ENCODE data around the gene PRKAG2. TPM values are rescaled to one million over a fixed set of nuclear protein-coding genes. Genes with fewer than 3 reads are reported as not detected.

Gene PRKAG2
- total RNA-seq, 1 experiment from 2014 or later, result 23.9 TPM

DNA sequence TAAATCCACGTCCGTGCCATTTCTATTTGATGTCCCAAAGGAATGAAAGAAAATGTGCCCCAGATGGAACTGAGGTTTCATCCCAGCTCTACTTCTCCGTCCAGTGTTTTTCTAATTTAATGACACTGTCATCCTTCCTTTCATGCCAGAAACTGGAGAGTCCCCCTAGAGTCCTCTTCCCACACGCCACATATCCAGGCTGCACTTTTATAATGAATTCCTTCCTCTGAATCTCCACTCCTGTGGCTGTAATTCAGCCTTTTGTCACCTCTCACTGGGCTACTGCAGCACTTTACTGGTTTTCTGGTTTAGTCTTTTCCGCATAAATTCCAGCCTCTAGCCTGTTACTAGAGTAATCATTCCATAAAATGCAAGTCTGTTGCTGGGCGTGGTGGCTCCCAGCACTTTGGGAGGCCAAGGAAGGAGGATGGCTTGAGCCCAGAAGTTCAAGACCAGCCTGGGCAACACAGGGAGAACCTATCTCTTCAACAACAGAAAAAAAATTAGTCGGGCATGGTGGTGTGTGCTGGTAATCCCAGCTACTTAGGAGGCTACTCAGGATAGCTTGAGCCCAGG is 214.6 kb downstream of the PRKAG2 start:
- DNase-seq, result no peak
- H4K20me1 ChIP-seq (ENCODE audit: low read length), result no peaks in the 10 kb centered on the region

DNA sequence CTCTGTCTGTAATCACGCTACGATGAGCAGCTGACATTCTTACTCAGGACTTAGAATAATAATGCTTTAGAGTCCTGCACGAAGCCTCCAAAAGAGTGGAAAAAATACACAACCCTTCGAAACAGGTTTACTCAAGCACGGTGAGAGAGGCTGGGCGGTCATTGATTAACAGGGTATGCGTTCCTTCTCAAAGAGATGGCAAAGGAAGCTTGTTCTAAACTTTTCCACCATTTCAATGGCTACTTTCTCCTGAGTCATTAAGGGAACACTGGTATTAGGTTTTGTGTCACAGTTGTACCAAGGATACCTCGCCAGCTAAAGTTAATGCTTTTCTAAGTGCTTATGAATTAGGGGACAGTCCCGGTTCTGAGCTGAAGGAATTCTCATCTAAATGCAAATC is 215.3 kb downstream of the PRKAG2 start:
- Histone ChIP-seq H4K20me1 (ENCODE audit: low read length) (no peaks in the 10 kb centered on the region), H3K79me2 (ENCODE audit: low read length) (no peaks in the 10 kb centered on the region), H3K27ac (ENCODE audit: low read length) (no peak overlapping the region), H3K9ac (ENCODE audit: low read length) (no peak overlapping the region), H3K4me1 (ENCODE audit: insufficient read depth, low read length) (peaks cover 35% of the 10 kb centered on the region), H3F3A (ENCODE audit: low read length, unreplicated experiment) (no peaks in the 10 kb centered on the region), H2AFZ (ENCODE audit: low read length) (no peak overlapping the region), H3K4me2 (ENCODE audit: low read length) (no peak overlapping the region), H3K9me2 (replicated peaks; ENCODE audit: low read length) (no peaks in the 10 kb centered on the region), H3K36me3 (ENCODE audit: low read depth, low read length) (no peaks in the 10 kb centered on the region), H3K27me3 (ENCODE audit: low read length) (no peaks in the 10 kb centered on the region), H3K9me3 (ENCODE audit: low read length) (no peaks in the 10 kb centered on the region), H3K4me3 (ENCODE audit: low read length) (no peak overlapping the region)
- TF ChIP-seq, protein P1, sequence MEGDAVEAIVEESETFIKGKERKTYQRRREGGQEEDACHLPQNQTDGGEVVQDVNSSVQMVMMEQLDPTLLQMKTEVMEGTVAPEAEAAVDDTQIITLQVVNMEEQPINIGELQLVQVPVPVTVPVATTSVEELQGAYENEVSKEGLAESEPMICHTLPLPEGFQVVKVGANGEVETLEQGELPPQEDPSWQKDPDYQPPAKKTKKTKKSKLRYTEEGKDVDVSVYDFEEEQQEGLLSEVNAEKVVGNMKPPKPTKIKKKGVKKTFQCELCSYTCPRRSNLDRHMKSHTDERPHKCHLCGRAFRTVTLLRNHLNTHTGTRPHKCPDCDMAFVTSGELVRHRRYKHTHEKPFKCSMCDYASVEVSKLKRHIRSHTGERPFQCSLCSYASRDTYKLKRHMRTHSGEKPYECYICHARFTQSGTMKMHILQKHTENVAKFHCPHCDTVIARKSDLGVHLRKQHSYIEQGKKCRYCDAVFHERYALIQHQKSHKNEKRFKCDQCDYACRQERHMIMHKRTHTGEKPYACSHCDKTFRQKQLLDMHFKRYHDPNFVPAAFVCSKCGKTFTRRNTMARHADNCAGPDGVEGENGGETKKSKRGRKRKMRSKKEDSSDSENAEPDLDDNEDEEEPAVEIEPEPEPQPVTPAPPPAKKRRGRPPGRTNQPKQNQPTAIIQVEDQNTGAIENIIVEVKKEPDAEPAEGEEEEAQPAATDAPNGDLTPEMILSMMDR (conservative IDR thresholded peaks at IDR 0.05; ENCODE audit: low read depth, low read length), result no peak
- no peak for TF ChIP-seq EZH2phosphoT487 (IDR thresholded peaks at IDR 0.05; ENCODE audit: borderline replicate concordance, low read length)
- no peak for TF ChIP-seq EZH2 (IDR thresholded peaks at IDR 0.05; ENCODE audit: low read length, unreplicated experiment)
- BruUV-seq (replicated peaks), result no TSS peak
- CTCF ChIA-PET, result no interaction called here
- POLR2A ChIA-PET (ENCODE audit: unreplicated experiment), result no interaction called here
- ATAC-seq (no peak), DNase-seq (no peak)
- intact Hi-C loops (cut with micrococcal nuclease), result no loop called here

More for the DNA sequence above, 214.6 kb downstream of the PRKAG2 start:
- POLR2A ChIA-PET (ENCODE audit: unreplicated experiment), result no interaction called here
- Histone ChIP-seq H3K4me2 (ENCODE audit: low read length) (no peak overlapping the region), H3K9ac (ENCODE audit: low read length) (no peak overlapping the region), H3K36me3 (ENCODE audit: low read depth, low read length) (no peaks in the 10 kb centered on the region), H3K79me2 (ENCODE audit: low read length) (no peaks in the 10 kb centered on the region), H3K27me3 (ENCODE audit: low read length) (no peaks in the 10 kb centered on the region), H3K27ac (ENCODE audit: low read length) (no peak overlapping the region), H3F3A (ENCODE audit: low read length, unreplicated experiment) (no peaks in the 10 kb centered on the region), H3K4me3 (ENCODE audit: low read length) (no peak overlapping the region), H3K9me2 (replicated peaks; ENCODE audit: low read length) (no peaks in the 10 kb centered on the region), H3K4me1 (ENCODE audit: insufficient read depth, low read length) (peaks cover 31% of the 10 kb centered on the region), H2AFZ (ENCODE audit: low read length) (no peak overlapping the region), H3K9me3 (ENCODE audit: low read length) (no peaks in the 10 kb centered on the region)
- TF ChIP-seq, protein P1 (conservative IDR thresholded peaks at IDR 0.05; ENCODE audit: low read depth, low read length), result no peak
- TF ChIP-seq EZH2 (IDR thresholded peaks at IDR 0.05; ENCODE audit: low read length, unreplicated experiment) (no peak), EZH2phosphoT487 (IDR thresholded peaks at IDR 0.05; ENCODE audit: borderline replicate concordance, low read length) (no peak)
- CTCF ChIA-PET, result no interaction called here
- ATAC-seq, result no peak
- intact Hi-C loops (cut with micrococcal nuclease), result no loop called here
- no TSS peak for BruUV-seq (replicated peaks)

DNA sequence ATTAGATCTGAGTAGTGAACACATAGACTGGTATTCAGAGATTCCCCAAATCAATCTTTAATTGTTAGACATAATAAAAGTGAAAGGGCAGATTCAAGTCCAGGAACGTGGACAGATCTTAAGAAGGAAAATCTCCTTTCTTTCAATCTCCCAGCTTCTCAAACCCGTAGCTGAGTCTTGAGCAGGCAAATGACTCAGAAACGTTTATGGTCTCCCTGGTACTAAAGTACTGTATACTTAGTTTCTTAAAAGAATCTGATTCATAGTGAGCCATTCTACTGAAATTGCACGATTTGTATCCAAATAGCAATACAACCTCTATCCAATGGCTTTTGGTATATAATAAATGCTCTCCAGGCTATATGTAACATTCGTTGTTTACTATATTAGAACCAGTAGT is 216.8 kb downstream of the PRKAG2 start:
- Histone ChIP-seq H3K9me3 (ENCODE audit: low read length) (no peaks in the 10 kb centered on the region), H3K79me2 (ENCODE audit: low read length) (no peaks in the 10 kb centered on the region), H3K4me3 (ENCODE audit: low read length) (peak overlapping the region; percentile 17; the same call in 1 of the 2 replicates), H2AFZ (ENCODE audit: low read length) (no peak overlapping the region), H3K4me1 (ENCODE audit: insufficient read depth, low read length) (peaks cover 35% of the 10 kb centered on the region), H3K9me2 (replicated peaks; ENCODE audit: low read length) (no peaks in the 10 kb centered on the region), H3K4me2 (ENCODE audit: low read length) (peak overlapping the region; percentile 36), H3K27ac (ENCODE audit: low read length) (peak overlapping the region; percentile 81), H4K20me1 (ENCODE audit: low read length) (no peaks in the 10 kb centered on the region), H3K9ac (ENCODE audit: low read length) (peak overlapping the region; percentile 70), H3K36me3 (ENCODE audit: low read depth, low read length) (no peaks in the 10 kb centered on the region), H3K27me3 (ENCODE audit: low read length) (no peaks in the 10 kb centered on the region), H3F3A (ENCODE audit: low read length, unreplicated experiment) (no peaks in the 10 kb centered on the region)
- intact Hi-C loops (cut with micrococcal nuclease), result no loop called here
- TF ChIP-seq EZH2phosphoT487 (IDR thresholded peaks at IDR 0.05; ENCODE audit: borderline replicate concordance, low read length) (no peak), EZH2 (IDR thresholded peaks at IDR 0.05; ENCODE audit: low read length, unreplicated experiment) (no peak)
- TF ChIP-seq, protein P1 (conservative IDR thresholded peaks at IDR 0.05; ENCODE audit: low read depth, low read length), result no peak
- POLR2A ChIA-PET (ENCODE audit: unreplicated experiment), result no interaction called here
- DNase-seq (peak; percentile 82), ATAC-seq (peak; percentile 69)
- BruUV-seq (replicated peaks), result no TSS peak
- CTCF ChIA-PET, result interaction anchor here (0.6 to 0.7 kb wide), 2 partner anchors 46 to 91 kb away, joined by 3 to 4 read pairs; no protein-coding TSS in a partner anchor

All from PC-3 (cell line).